HCEC 1CT (cell line): ENCODE measurements around the gene SPACA9.

Source experiments
- DNase-seq: peaks from one replicate; pipeline ENCODE4 v3.0.0-alpha.2; 2017

SPACA9 gene

DNA sequence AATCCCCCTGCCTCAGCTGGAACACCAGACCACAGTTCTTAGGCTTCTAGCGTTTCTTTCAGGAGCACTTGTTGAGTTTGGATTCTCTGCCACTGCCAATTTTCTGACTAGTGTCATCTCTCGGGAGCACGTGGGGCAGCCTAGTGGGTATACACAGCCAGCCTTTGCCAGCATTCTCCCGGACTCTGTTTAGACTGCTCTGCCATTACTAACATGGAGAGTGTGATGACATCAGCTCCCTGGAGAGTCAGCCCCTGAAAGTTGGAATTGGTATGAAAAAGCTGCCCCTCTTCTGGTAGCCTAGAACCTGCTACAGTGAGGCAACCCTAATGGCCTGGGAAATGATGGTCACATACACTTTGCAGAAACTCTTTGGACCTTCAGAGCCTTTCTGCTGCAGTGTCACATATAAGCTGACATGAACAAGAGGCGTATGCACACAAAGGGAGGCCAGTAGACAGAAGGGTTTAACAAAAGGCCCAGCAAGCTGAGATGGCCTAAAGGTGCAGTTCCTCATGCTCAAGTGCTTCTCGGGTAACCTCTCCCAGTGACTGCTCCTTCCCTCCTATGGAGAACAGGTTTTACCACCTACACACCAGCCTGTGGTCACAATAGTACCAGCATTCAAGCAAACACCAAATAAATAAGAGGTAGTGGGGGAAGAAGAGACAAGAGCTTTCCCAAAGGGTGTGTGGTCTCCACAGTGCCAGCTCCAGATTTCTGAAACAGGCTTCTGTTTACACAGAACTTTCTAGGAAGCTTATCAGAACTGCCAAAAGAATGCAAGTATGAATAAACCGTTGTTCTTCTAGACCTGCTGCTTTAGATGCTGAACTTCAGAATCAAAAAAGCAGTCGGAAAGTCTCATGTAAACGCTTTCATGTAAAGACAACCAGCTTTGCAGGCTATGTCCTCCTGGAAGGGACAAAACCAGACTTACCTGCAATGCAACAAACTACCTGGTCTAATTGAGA lies 16.5 kb downstream of the SPACA9 start:
- no peak for DNase-seq

DNA sequence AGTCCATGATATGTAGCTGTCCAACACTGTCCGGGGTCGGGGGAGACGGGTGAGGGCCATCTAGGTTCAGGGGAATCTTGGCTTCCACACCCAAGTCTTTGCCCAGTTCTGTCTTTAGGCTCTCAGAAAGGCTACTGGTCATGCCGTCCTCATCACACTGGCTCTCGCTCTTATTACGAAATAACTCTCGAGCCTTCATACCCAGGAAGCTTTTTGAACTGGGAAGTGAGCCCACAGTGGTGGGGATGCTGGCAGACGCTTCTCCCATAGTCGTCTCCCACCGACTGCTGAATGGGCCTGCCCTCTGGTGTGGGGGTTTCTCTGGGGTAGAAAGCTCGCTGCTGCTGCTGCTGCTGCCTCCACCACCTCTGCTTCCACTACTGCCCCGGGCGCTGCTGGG lies 17.6 kb downstream of the SPACA9 start:
- no peak for DNase-seq

DNA sequence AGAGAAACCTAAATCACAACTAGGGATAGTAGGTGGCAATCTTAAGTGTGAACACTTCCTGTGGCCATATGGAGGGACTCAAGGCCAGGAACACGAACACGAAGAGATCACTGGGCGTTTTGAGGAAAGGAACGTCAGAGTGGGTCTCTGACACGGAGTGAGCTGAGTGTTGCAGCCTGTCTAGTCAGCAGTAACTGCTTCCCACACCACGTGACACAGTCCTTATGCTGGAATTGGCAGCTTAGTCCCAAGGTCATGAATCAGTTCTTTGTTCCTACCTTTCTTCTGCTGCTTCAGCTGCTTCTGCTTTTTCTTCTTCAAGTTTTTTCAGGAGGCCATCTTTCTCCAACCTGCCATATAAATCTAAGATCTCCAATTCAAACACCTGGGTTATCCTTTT lies 18.2 kb downstream of the SPACA9 start:
- no peak for DNase-seq

DNA sequence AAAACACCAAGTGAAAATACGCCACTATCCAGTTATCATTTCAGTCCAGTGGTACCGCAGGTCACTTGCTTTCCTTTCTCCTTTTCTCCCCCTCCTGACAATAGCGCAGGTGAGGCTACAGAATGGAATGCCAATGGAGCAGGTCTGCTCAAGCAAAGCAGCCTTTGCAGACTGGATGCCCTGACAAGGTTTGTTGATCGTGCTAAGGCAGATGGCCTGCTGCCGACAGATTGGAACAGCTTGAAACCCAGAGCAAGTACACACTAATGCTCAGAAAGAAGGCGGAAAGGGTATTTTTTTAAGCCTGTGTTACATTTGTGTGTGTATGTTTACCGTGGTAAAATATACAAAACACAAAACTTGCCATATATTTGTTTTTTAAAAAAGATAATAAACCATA lies 19.4 kb downstream of the SPACA9 start:
- DNase-seq = no peak

DNA sequence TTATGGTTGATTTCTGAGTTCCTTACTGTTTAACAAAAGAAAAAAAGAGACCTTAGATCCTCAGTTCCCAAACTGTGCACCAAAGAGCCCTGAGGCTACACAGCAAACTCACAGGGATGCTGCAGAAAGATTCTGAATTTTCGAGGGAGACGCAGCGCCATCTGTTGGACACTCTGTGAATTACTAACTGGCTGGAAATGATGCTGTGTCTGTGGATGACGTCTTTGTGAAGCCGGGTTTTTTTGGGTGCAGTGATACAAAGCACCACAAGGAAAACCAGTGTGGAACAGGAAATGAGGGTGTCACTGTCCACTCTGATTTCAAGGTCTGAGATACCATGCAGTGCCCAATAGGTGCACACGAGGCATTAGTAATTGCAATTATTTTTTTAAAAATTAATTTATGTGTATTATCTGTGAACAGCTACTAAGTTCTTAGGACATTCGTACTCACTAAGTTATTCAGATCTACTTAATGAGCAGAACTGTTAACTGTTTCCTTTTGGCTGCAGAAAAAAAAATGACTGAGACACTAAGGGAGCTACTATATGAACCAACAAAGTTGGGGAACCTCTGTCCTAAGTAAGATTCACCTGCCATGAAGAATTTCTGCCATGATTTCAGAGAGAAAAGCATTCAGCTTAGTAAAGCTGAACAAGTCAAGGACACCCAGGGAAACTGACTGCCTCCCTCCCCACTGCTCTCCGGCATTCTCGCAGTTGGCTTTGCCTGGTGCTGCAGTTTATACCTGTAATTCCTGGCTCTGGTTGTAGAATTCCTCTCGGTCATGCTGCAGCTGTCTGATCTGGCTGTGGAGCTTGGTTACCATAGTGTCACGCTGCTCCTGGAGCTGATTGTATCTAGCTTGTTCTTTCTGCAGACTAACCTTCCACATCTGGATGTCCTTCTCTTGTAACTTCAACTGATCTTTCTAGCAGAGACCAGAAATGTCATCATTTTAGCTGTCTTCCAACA lies 23.4 kb downstream of the SPACA9 start:
- peak; percentile 72 for DNase-seq

DNA sequence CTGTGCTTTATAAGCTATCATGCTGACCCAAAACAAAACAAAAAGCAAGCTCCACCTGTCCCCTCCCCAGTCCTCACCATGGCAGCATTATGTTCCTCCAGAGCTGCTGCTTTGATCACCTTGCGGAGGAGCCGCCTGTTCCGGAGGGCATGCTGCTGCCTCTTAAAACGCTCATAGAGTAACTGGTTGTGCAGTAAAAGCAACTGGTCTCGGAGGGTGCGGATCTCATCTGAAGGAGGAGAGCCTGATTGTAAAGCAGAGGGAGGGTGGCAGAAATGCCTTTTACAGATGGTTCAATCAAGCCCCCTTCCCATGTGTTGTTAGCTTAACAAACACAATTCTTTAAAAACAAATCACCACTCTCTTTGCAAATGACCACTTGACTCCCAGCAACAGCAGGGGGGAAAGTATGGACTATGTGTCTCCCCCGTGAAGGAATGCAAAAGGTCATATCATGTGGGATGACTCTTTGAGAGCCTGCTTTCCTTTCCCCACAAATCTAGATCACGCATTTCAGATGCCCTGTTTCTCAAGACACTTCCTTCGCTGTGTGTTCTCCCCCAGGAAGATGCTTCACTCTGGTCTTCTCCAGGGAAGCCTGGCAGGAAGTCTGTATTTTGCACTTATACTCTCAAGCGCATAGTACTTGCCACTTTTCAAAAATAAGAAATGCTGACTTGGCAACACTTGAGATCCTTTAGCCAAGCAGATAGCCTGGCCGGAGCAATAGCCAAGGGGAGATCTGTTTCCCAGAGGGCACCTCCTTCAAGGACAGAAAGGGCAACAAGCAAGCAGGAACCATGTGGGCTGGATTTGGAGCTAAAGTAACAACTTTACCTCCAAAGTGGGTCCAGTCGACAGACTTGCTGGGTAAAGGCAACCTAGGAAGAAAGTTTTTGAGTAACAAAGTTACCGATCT lies 25.1 kb downstream of the SPACA9 start:
- no peak for DNase-seq

DNA sequence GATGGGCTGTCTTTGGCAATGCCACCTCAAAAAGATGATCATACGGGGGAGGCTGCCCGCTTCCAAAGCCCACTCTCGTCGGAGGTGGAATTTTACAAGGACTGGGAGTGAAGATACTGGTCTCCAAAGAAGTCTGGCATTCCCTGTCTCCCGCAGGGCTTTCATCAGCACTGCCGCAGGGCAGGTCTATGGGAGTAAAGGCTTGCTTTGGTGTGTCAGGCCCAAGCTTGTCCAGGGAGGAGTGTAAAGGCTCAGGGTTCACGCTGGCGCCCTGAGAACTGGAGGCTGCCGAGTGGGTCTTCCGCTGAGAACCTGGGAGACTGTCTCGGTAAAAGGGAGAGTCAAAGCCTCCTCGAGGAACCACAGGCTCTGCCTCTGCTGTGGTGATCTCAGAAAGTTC lies 27.0 kb downstream of the SPACA9 start:
- no peak for DNase-seq

DNA sequence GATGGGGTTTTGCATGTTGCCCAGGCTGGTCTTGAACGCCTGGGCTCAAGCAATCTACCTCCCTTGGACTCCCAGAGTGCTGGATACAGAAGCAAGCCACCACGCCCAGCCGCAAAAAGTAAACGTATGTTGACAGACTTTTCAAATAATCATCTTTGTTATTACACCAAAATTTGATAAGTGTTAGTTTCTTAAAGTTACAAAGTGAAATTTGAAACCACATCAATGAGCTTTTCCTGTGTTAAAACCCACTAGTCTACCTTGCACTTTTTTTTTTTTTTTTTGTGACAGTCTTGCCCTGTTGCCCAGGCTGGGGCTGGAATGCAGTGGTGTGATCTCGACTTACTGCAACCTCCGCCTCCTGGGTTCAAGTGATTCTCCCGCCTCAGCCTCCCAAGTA lies 29.9 kb downstream of the SPACA9 start:
- no peak for DNase-seq

DNA sequence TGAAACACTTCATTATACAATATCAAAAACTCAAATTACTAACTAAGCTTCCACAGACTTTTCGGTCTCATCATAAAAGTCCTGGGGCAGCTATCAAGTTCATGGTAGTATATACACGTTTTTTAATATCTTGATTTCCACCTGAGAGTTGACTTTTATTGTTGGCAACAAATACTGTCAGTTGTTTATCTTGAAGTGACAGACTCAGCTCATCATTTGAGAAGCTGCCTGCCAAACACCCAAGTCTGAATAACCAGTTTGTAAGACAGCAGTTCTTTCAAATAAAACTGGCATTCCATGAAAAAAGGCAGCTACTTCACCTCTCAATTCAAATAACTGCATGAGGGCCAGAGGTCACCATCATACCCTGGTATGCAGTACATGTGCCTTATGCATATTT lies 30.6 kb downstream of the SPACA9 start:
- DNase-seq = no peak

DNA sequence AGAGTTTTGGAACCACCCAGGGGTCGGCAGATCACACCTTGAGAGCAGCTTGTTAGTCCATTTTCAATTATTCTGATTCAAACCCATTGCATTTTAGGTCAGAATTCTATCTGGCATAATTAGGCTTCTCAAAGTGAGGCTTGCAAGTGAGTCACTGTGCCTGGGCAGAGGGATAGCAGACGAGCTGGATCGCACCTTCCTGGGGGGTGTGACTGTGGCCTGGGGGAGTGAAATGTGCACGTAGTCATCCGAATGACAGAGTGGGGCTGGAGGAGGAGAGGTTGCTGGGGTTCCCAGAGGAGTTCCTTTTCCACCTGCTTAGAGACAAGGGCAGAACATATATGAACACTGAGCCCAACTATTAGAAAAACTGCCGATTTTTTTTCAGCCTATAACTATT lies 31.7 kb downstream of the SPACA9 start:
- DNase-seq = no peak

DNA sequence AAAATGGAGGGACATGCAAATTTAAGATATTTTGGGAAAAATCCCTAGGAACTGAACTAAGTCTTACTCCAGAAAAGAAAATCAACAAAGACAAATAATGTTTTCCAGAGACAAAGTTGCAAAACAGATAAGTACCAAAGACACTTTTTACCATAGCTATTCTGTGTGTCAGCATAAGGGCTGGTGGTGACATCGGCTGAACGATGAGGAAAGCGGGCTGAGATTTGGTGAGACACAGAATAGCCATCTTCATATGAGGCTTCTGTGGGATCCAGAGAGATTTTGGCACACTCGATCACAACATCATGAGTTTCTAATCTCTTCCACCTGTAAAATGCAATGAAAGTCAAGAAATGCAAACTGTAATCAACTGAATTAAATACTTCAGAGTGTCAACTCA lies 33.4 kb downstream of the SPACA9 start:
- DNase-seq = no peak

DNA sequence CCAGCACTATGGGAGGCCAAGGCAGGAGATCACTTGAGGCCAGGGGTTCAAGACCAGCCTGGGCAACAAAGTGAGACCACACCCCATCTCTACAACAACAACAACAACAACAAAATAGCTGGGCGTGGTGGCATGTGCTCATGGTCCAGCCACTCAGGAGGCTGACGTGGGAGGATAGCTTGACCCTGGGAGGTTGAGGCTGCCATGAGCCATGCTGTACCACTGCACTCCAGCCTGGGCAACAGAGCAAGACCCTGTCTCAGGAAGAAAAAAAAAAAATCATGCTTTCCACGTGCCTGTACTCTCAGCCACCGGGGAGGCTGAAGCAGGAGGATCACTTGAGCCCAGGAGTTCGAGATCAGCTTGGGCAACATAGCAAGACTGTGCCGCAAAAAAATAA lies 36.2 kb downstream of the SPACA9 start:
- no peak for DNase-seq

DNA sequence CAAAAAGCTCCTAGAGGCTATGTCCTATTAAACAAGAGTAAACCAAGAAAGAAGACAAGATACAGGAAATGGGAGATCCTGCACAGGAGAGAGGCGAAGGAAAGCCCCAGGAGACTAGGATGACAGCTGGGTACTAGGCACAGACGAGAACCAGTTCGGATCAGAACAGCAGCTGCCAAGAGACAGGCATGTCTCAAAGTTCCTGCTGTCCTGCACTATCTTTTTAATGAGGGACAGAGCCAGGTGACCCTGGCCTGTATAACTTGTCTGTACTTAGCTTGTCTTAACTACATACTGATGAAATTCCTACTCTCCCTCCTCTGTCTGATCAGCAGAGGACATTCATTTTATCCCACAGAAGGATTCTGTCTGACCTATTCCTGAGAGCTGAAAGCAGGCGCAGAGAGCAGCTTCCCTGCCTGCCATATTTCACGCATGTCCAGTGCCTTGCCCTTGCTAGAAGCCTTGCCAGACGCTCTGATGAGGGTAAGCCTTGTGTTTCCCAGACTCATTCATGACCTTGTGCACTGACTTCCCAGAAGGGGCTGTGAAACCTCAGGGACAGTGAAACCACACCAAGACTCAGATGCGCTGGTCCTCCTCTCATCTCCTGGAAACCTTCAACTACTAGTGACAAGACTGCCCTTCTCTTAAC lies 41.0 kb downstream of the SPACA9 start:
- DNase-seq = no peak

DNA sequence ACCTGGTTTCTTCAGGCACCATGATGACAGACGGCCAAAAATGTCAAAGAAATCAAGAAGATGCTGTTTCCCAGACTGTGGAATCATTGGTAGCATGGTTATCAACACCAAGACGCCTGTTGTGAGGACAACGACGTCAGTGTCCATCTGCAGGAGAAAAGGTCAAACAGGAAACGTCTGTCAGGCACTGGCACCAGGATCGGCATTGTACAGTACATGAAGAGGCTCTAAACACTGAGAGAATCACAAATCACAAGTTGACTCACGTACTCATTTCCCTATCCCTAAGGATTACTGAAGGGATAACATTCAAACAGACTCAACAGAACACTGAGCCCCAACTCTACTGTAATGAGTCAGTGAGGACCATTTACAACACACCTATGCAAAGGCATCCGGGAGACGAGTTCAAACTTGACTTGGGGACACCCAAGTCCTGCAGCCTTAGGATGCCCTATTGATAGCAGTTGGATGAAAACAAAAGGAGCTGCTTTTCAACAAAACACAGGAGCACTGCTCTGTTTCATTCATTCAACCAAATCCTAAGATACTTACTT lies 44.7 kb downstream of the SPACA9 start:
- DNase-seq = no peak

DNA sequence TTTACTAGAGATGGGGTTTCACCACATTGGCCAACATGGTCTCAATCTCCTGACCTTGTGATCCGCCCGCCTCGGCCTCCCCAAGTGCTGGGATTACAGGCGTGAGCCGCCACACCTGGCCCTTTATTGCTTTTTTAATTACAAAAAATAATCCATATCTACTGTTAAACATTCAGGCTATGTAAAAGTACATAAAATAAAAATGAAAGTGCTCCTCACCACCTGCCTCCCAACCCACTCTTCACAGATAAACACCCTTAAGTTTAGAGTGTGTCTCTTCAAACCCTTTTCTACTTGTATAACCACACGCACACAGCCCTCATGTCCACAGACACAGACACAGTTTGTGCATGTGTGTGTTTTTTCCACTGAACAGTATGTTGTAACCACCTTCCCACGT lies 49.0 kb downstream of the SPACA9 start:
- no peak for DNase-seq

DNA sequence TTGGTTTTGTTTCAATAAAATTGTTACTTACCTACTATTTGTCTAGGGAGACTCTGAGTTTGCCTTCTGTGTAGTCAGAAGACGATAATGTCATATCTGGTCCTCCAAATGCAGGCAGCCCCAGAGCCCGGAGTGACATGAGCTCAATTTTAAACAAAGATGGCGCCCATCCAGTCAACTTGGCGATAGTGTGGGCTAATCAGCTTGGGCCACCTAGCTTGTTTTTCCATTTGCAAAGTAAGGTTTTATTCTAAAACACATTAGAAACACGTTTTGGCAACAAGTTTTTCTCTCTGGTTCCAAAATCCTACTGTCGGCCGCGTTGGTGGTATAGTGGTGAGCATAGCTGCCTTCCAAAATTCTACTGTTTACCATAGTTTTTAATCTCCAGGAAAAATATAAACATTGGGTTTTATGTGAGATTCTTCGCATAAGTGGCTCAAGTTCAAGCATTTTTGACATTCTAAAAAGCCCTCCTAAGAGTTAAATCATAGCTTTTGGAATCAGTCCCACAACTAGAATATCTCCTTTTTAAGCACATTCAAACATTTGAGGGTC lies 52.6 kb downstream of the SPACA9 start:
- no peak for DNase-seq

DNA sequence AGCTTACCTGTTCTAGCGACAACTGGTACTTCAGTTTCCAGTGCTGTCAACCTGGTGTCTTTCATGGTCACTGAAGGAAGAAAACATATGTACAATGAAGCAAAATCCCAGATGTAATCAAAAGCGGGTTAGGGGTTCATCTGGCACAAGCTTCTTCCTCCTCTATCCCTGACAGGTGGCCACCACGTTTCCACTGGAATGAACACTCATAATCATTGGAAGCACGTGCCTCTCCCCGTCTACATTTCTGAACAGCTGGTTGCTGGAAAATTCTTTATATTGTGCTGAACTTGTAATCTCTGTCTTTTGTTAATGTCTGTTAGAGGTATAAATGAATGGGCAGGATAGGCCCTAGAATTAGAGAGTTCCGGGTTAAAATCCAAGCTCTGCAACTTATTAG lies 56.3 kb downstream of the SPACA9 start:
- DNase-seq = no peak

DNA sequence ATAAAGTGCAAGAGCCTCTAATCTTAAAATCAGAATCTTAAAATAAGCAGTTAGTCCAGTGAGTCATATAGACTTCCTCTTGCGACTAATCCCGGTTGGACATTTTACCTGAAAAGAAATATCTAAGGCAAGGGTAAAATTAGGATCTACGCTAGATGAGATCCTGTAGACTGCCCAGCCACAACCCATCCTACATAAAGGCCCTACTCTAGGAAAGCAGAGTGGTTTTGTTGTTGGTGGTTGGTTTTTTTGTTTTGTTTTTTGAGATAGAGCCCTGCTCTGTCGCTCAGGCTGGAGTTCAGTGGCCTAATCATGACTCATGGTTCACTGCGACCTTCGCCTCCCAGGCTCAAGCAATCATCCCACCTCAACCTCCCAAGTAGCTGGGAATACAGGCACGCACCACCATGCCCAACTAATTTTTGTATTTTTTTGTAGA lies 58.8 kb downstream of the SPACA9 start:
- DNase-seq = peak; percentile 22

DNA sequence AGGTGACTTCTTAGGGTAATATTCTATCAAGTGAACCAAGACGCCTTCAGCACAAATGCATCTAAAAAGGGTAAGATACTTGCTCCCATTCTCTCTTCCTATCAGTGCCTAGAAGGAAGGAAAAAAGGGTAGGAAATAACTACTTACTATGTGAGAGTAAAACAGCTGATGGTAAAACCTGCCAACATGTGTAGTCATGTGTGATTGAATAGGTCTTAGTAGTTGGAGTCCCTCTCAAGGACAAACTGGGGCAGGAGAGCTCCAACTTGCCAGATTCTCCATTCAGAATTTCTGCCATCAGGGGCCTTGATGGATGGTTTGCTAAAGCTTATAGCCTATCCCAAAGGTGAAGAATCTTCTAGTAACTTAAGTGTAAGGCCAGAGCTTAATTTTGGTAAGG lies 60.5 kb downstream of the SPACA9 start:
- DNase-seq = no peak
